ENCODE measurements around the gene FCAMR.
A peak's percentile ranks its signal among the peaks of the same experiment; 100 is the strongest.

Gene FCAMR

GRCh38 chr1:206955476-206956451, 14.5 kb downstream of the FCAMR start:
- no peak for DNase-seq

- DNase-seq, result no peak
These were observed 15.6 kb downstream of the FCAMR start for GRCh38 chr1:206954459-206955342.

GRCh38 chr1:206953626-206954025, 16.6 kb downstream of the FCAMR start:
- DNase-seq, result no peak

GRCh38 chr1:206953126-206953525, 17.1 kb downstream of the FCAMR start:
- no peak for DNase-seq

- peak in 1 of 2 donors; percentile 93 for DNase-seq
These were observed 18.1 kb downstream of the FCAMR start for GRCh38 chr1:206952171-206952570.

- no peak for DNase-seq
These were observed 18.8 kb downstream of the FCAMR start for GRCh38 chr1:206951318-206952100.

- no peak for DNase-seq
These were observed 20.6 kb downstream of the FCAMR start for GRCh38 chr1:206949641-206950040.

- no peak for DNase-seq
These were observed 21.1 kb downstream of the FCAMR start for GRCh38 chr1:206949208-206949607.

- no peak for DNase-seq
These were observed 23.0 kb downstream of the FCAMR start for GRCh38 chr1:206947255-206947654.

- DNase-seq, result no peak
These were observed 24.0 kb downstream of the FCAMR start, which contains the start of gene PIGR for GRCh38 chr1:206946261-206946660. Gene PIGR (minus strand): TSS chr1:206946466. CDS start chr1:206940531, 5,935 bp downstream.

- no peak for DNase-seq
These were observed 24.5 kb downstream of the FCAMR start for GRCh38 chr1:206945779-206946178.

- DNase-seq, result no peak
These were observed 25.6 kb downstream of the FCAMR start for GRCh38 chr1:206944703-206945102.

GRCh38 chr1:206941766-206942418, 28.4 kb downstream of the FCAMR start:
- no peak for DNase-seq

GRCh38 chr1:206940588-206940936, 29.7 kb downstream of the FCAMR start:
- no peak for DNase-seq

- DNase-seq, result no peak
These were observed 30.2 kb downstream of the FCAMR start for GRCh38 chr1:206939841-206940587.

- no peak for DNase-seq
These were observed 31.1 kb downstream of the FCAMR start for GRCh38 chr1:206939131-206939530.

- no peak for DNase-seq
These were observed 32.8 kb downstream of the FCAMR start for GRCh38 chr1:206937425-206937824.

GRCh38 chr1:206935491-206936067, 34.7 kb downstream of the FCAMR start:
- peak; percentile 17 to 67 for DNase-seq

GRCh38 chr1:206933333-206933945, 36.8 kb downstream of the FCAMR start:
- no peak for DNase-seq

GRCh38 chr1:206932177-206932576, 38.1 kb downstream of the FCAMR start:
- DNase-seq, result no peak

GRCh38 chr1:206931709-206932108, 38.6 kb downstream of the FCAMR start:
- no peak for DNase-seq
